ENCODE results near the gene KMT2C.
"Not testable (repeated sequence)": the region's sequence is repeated elsewhere in the genome, so short reads cannot be mapped to it uniquely, and the experiment has no call there.

Gene KMT2C

DNA sequence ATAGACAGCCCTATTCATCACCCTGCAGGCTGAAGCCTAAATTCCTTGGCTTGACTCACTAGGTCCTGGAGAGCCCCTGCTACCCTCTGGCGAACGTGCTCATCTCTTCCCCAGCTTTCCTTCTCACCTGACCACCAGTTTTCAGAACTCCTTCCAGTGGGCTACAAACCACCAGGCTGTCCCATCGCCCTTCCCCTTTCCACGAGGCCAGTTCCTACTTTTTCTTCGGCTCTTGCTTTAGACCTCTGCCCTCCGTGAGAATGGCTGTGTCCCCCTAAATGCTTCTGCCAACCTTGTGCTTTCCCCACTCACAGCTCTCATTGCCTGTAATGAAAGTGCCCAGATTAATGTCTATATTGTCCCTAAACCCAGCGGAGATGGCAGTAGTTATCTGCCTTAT, 5.4 kb upstream of the KMT2C start:
- not testable (repeated sequence) for DNase-seq (ENCODE audit: low spot score)

DNA sequence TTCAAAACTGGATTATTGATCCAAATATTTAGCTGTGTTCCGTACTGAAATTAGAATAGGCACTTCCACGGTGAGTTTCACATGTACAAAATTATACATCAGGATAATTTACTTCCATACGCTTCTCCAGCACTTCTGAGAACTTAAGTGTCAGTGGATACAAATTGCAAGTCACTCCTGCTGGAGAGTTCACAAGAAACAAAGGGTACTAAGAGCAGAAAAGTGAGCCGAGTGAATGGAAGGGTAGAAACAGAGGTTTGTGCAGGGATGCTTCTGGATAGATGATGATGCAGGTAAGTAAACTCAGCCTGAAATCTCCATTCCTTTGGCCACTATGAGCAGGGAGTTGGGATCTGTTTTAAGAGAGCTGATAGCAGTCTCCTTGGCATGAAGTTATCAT, 2.2 kb upstream of the KMT2C start:
- DNase-seq (ENCODE audit: low spot score), result not testable (repeated sequence)

DNA sequence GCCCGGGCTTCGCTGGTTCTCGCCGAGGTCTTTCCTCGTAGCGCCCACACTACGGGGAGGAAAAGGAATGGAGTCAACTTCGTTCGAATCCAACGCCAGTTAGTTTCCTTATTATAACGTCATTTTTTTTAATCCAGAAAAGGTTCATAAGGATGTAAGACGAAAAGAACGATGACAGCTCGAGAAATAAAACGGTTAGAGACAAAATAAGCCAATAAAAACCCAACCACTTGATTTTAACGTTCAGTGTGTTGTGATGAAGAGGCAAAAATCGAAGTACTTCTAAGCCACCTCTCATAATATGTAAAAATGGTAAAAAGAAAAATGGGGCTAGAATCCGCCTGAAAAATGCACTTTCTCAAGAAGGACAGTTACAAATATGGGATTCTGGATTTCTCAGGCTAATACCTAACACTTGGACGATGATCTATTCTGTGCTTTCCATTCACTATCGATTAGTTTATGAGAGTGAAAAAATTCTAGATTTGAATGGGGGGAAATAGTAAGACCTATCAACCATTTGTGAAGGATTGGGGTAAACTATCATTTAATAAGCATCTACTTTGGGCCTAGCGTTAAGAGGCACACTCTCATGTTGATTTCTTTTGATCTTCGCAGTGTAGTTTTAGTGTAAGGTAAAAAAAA, 1.2 kb upstream of the KMT2C start:
- not testable (repeated sequence) for DNase-seq (ENCODE audit: low spot score)

DNA sequence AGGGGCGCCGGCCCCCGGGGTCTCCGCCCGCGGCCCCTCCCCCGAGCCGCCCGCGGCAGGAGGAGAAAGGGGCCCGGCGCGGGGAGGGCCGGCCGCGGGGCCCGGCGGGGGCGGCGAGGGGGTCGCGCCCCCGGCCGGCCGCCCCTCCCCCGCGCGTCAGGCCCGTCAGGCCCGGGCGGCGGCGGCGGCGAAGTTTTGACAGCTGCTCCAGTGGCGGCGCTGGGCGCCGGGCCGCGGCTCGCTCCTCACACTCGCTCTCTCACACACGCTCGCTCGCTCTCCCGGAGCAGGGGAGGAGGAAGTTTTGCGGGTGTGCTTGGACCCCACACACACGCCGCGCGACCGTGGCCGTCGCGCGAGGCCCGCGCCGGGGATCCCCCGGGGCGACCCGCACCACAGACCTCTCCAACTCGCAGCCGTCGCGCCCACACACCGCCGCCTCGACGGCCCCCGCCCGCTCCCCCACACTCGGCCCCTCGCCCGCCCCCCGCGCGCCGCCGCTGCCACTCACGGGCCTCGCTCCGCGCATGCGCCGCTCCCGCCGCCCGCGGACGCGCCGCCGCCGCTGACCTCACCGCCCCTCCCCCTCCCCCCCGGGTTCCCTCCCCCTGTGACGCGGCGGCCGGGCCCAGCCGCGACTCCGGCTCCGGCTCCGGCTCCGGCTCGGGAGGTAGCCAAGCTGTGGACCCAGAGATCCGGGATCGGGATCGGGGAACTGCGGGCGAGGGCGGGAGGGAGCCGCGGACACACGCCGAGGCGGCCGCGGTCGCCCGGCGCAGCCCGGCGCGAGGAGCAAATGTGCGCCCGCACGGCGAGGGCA, 518 bp upstream of the KMT2C start:
- peak; percentile 93 for DNase-seq (ENCODE audit: low spot score)

DNA sequence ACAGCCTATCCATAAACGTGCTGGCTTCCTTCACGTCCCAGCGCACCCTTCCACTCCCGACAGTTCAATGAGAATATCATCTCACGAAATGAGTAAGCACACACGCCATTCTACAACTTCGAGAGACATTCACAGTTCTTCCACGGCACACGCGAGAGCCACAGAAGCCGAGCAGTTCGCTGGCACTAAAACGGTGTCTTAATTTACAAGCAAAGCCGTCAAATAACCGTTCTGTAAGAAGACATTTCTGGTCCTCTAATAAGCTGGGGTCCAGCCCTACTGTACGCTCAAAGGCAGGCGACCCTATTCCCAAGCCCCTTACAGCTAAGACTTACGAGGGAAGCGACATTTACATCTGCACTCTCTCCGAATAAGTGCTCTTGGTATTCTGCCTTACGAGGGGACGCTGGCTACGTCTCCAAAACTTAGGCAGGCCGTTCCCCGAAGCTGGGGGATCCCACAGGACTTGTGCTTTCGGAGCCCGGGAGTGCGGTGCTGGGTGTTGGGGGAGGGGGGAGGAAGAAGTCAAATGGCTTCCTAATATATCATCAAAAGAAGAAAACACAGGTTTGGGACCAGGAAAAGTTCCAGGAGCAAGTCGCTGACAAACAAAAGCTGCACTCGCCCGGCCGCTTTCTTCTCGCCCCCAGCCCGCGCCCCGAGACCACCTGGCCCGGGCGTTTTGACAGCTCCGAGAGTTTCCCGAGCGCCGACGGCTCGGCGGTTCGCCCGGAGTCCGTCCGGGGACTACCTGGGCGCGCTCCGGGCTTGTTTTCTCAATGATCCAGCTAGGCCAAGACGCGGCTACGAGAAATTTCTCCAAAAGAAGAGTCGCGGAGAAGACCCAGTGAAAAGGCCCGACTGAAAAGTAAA, 1.1 kb downstream of the KMT2C start:
- peak; percentile 11 for DNase-seq (ENCODE audit: low spot score)

DNA sequence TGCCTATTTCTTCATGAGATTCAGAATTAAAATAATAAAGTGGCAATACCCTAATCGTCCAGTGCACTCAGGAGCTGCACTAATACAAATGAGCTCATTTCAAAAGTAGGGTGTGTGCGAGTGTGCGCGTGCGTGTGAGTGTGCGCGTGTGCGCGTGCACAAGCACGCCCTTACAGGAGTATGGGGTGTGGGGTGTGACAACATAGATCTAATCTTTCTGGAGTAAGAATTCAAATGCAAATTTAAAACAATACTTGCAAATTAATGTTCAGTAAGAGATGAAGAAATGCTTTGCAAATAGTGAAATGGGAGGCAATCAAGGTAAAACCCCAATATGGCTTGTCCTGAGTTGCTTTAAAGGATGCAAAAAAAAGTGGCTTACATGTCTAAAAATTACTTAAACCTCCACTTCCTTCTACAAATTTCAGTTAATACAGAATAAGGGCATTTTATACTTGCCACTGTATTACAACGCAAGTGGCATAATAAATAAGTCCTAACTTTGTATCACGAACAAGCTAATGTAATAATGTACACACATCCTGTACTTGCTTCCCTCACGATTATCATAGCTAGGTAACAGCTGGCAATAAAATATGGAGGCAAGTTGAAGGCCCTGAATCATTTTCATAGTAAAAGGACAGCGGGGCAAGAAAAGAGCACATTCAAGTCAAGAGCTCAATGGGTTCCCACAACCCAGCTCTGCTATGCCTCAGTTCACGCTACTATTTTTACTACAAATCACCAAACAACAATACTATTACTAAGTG, 1.9 kb downstream of the KMT2C start:
- DNase-seq (ENCODE audit: low spot score), result not testable (repeated sequence)

DNA sequence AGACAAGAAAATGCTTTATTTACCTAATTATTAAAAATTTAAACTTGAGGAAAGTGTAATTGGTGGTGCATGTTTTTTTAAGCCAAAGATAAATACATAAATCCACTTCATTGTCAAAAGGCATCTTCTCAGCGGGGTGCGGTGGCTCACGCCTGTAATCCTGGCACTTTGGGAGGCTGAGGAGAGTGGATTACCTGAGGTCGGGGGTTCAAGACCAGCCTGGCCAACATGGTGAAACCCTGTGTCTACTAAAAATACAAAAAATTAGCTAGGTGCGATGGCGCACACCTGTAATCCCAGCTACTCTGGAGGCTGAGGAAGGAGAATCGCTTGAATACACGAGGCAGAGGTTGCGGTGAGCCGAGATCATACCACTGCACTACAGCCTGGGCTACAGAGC, 3.1 kb downstream of the KMT2C start:
- DNase-seq (ENCODE audit: low spot score), result not testable (repeated sequence)

DNA sequence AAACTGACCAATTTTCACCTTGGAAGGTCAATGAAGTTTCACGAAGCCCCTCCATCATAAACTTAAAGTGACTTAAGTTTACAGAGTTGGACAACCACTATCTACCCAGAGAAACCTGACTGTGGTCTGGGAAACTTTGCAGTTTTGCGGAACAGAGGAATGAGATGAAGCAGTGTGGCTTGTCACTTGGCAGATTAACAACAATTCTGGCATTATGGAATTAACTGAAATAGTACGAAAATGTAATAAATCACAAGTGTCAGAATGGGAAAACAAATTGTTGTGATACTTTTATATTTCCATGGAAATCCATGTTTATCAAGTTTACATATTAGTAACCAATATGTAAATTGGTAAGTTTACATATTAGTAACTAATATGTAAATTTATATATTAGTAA, 4.9 kb downstream of the KMT2C start:
- no peak for DNase-seq (ENCODE audit: low spot score)

DNA sequence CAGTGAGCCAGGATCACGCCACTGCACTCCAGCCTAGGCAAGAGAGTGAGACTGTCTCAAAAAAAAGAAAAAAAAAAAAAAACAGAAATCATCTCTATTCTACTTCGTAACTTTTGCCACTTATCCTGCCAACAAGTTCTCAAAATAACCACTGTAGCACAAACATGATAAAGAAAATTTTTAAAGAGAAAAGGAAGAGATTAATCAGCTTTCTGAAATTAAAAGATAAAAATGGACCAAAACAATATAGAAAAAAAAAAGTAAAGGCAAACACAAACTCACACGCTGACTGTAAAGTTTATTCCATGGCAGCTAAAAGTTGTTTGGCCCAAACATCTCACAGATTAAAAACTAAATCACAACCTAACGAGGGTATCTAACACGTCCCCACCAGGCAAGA, 5.7 kb downstream of the KMT2C start:
- not testable (repeated sequence) for DNase-seq (ENCODE audit: low spot score)

DNA sequence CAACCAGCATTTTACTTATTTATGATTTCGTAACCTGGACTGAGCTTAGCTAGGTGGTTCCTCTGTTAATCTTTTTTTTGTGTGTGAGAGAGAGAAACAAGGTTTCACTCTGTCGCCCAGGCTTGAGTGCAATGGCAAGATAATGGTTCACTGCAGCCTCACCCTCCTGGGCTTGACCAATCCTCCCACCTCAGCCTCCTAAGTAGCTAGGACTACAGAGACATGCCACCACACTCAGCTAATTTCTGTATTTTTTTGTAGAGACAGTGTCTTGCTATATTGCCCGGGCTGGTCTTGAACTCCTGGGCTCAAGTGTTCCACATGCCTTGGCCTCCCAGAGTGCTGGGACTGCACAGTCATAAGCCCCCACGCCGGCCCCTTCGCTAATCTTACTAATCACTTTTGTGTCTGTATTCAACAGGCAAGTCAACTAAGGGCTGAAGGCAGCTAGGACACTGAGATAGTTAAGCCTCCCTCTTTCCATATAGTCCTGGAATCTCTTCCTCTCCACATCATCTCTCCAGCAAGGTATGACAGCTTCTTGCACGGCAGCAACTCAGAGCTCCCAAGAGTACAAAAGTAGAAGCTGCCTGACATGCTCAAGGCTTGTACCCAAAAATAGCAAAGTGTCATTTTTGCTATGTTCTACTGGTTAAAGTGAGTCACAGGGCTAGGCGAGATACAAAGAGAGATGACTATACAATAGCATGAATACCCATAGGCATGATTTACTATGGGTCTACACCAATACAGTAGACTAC, 11.3 kb downstream of the KMT2C start:
- DNase-seq (ENCODE audit: low spot score), result no peak

DNA sequence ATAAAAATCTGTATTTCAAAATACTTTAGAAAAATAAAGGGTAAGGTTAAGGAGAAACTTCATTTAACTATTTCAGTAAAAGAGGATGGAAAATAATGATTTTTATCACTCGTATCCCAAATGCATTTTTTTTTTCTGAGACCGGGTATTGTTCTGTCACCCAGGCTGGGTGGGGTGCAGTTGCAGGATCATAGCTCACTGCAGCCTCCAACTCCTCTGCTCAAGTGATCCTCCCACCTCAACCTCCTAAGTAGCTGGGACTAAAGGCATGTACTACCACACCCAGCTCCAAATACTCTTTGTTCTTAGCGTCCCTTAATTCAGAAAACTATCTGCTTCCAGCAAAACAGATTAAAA, 11.8 kb downstream of the KMT2C start:
- no peak for DNase-seq (ENCODE audit: low spot score)

DNA sequence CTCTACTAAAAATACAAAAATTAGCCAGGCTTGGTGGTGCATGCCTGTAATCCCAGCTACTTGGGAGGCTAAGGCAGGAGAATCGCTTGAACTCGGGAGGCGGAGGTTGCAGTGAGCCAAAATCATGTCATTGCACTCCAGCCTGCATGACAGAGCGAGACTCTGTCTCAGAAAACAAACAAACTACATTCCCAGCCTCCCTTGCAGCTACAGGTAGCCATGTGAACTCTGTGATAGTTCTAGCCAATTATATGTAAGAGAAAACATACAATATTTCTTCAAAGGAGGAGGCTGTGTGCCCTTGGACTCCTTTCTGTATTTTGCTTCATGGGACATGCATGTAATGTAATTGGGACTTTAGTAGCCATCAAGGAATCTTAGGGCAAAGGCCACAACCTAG, 12.6 kb downstream of the KMT2C start:
- not testable (repeated sequence) for DNase-seq (ENCODE audit: low spot score)

DNA sequence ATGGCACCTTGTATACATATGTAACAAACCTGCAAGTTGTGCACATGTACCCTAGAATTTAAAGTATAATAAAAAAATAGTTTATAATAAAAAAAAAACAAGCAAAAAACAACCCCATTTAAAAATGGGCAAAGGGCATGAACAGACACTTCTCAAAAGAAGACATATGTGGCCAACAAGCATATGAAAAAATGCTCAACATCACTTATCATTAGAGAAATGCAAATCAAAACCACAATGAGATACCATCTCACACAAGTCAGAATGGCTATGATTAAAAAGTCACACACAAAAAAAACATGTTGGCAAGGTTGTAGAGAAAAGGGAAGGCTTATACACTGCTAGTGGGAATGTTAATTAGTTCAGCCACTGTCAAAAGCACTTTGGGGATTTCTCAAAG, 14.9 kb downstream of the KMT2C start:
- DNase-seq (ENCODE audit: low spot score), result not testable (repeated sequence)

DNA sequence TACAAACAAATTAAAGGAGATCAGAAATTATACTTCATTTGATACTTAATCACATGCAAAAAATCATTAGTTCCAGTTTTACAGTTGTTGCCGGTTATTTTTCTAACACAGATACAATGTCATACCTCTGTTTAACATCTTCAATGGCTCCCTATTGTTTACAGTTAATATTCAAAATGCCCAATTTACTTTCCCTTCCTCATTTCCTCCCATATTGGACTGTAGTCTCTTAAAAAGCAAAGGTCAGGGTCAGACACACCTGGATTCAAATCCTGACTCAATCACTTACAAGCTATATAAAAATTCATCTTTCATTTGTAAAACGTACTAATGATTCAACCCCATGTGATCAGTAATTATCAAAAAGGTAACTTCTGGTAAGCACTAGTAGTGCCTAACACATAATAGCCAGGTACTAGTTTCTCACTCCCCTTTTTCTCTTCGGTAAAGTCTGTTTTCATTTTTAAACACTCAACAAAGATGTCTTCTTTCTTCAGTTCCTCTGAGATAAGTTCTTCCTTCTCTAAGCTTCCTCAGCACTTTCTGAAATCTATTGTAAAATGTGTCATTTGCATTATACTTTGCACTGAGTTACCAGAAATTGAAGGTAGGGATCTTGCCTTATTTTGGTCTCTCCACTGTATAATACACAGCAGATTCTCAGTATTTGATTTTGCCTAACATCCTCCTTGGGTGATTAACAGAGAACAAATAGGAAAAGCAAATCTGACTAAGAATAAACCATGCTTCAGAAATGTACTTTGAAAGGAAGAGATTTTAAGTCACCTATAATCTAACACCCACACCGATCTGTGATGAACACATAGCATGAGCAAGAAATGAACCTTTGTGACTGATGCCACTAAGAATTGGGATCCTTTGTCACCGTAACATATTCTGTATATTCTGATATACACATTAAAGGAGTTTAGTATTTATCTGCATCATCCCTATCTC, 16.1 kb downstream of the KMT2C start:
- DNase-seq (ENCODE audit: low spot score), result no peak

DNA sequence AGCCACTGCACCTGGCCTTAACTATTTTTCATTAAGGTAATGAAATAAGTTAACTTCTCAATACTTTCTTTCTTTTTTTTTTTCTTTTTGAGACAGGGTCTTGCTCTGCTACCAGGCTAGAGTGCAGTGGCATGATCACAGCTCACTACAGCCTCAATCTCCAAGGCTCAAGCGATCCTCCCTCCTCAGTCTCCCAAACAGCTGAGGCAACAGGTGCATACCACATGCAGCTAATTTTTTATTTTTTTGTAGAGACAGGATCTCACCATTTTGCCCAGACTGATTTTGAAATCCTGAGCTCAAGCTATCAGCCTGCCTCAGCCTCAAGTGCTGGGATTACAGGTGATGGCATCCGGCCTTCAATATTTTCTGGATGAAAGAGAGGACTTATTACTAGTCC, 21.0 kb downstream of the KMT2C start:
- DNase-seq (ENCODE audit: low spot score), result no peak

DNA sequence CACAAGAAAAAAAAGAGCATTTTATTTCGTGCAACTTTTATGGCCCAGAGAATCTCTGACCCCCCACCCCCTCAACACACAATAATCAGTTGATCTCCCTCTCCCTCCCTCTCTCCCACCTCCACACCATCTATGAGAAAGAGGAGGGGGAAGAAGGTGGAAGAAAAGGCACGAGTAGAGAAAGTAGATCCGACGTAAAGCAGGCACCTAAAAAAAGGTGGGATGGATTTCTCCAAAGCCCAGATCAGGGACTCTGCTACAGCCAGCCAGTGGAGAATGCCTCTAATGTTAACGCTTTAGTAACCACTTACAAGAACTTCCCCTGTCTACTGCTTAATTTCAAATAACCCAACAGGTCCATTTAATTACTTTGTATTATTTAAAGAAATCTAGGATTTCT, 24.4 kb downstream of the KMT2C start:
- DNase-seq (ENCODE audit: low spot score), result peak; percentile 72

DNA sequence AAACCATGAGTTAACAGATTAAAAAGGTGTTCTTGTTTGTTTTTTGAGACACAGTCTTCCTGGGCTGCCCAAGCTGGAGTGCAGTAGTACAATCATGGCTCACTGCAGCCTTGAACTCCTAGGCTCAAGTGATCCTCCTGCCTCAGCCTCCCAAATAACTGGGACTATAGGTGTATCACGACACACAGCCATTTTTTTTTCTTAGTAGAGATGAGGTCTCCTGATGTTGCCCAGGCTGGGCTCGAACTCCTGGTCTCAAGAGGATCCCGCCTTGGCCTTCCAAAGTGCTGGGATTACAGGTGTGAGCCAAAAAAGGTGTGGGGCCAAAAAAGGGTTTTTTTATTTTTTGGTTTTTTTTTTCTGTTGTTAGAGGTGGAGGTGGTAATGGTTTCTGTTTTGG, 29.3 kb downstream of the KMT2C start:
- DNase-seq (ENCODE audit: low spot score), result no peak

DNA sequence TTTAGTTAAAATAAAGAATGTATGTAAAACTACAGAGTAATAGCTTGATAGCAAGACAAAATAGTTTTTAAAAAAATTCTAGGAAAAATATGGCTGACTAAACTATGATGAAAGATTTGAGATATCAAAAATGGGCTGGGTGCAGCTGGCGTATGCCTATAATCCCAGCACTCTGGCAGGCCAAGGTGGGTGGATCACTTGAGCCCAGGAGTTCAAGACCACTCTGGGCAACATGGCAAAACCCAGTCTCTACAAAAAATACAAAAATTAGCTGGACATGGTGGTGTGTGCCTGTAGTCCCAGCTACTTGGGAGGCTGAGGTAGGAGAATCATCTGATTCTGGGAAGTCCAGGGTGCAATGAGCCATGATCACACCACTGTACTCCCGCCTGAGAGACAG, 29.8 kb downstream of the KMT2C start:
- not testable (repeated sequence) for DNase-seq (ENCODE audit: low spot score)

DNA sequence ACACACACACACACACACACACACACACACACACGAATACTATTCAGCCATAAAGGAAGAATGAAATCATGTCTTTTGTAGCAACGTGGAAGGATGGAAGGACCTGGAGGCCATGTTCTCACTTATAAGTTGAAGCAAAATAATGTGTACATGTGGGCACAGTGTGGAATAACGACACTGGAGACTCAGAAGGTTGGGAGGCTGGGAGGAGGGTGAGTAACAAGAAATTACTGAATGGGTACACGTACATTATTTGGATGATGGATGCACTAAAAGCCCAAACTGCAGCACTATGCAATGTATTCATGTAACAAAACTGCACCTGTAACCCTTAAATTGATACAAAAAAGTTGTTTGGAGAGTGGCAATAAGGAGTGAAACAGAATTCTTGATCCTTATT, 32.1 kb downstream of the KMT2C start:
- peak; percentile 14 for DNase-seq (ENCODE audit: low spot score)
